ENCODE data around the gene LURAP1L. TPM values are rescaled to one million over a fixed set of nuclear protein-coding genes. Genes with fewer than 3 reads are reported as not detected.

Gene LURAP1L
- total RNA-seq, 1 experiment from 2014 or later: 0.13 TPM

DNA sequence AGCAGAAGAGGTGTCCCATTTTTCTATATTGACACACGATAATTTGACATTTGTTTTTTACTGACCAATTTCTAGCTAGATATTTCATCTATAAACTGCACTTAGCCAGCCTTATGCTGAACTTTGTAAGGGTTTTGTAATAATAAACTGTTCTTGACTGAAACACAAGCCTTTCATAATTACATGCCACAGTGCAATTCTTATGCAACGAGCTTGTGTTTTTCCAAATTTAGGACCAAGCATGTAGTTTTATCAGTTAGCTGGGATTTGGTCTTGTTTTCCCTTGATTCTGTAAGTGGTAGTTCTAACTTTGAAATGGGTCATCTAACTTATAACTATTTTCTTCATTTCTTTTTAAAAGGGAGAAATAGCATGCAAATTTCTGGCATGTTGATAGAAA, 1.3 kb upstream of the LURAP1L start:
- Histone ChIP-seq H3K79me2 (ENCODE audit: insufficient read depth, low read length) (no peaks in the 10 kb centered on the region), H2BK12ac (ENCODE audit: insufficient read length, low read depth, low read length) (no peak overlapping the region), H3K56ac (ENCODE audit: insufficient read length, low read depth, low read length) (no peak overlapping the region), H4K20me1 (ENCODE audit: control insufficient read depth, insufficient read depth, insufficient read length) (no peaks in the 10 kb centered on the region), H3K18ac (ENCODE audit: insufficient read length, low read depth, low read length) (no peak overlapping the region), H3K14ac (ENCODE audit: insufficient read depth, low read length) (no peak overlapping the region), H2AFZ (ENCODE audit: low read length) (no peak overlapping the region), H3K23ac (ENCODE audit: insufficient read length, low read depth, low read length) (no peak overlapping the region), H4K8ac (replicated peaks; ENCODE audit: insufficient read length, low read depth, low read length) (no peak overlapping the region), H3K9me3 (ENCODE audit: control insufficient read depth, low read depth, low read length) (no peaks in the 10 kb centered on the region), H2BK5ac (ENCODE audit: insufficient read length, low read length) (no peak overlapping the region), H3K79me1 (ENCODE audit: insufficient read depth, low read depth, low read length, poor library complexity, severe bottlenecking) (no peaks in the 10 kb centered on the region), H3K4ac (ENCODE audit: low read depth, low read length) (no peak overlapping the region), H3T11ph (ENCODE audit: low read length) (no peak overlapping the region), H3K27me3 (ENCODE audit: insufficient read depth, low read length) (no peaks in the 10 kb centered on the region), H2BK20ac (ENCODE audit: low read depth, low read length, poor library complexity, severe bottlenecking) (no peak overlapping the region), H3K9ac (ENCODE audit: extremely low read depth, insufficient read length, low read length) (no peak overlapping the region), H2AK5ac (ENCODE audit: insufficient read length, low read length) (no peak overlapping the region), H3K23me2 (ENCODE audit: insufficient read length, low read depth, low read length, poor library complexity, severe bottlenecking) (peaks cover 15% of the 10 kb centered on the region), H2BK120ac (ENCODE audit: low read depth, low read length, poor library complexity, severe bottlenecking) (no peak overlapping the region), H3K4me2 (ENCODE audit: insufficient read depth, insufficient read length, low read length) (no peak overlapping the region), H4K91ac (ENCODE audit: insufficient read length, low read depth, low read length) (no peak overlapping the region), H2BK15ac (ENCODE audit: low read depth, low read length) (no peak overlapping the region), H3K4me1 (ENCODE audit: insufficient read depth, low read length) (no peaks in the 10 kb centered on the region), H3K27ac (ENCODE audit: insufficient read length, low read depth, low read length) (no peak overlapping the region), H4K5ac (ENCODE audit: insufficient read length, low read depth, low read length) (no peak overlapping the region)
- H3K4me1 Mint-ChIP-seq: peaks cover 6 to 12% of the 10 kb centered on the region in 2 experiments; a peak in 3 of 4 replicates
- H3K4me3 Mint-ChIP-seq: no peak overlapping the region
- DNase-seq: no peak
- peaks cover 30% of the 10 kb centered on the region for H3K27me3 Mint-ChIP-seq (ENCODE audit: low read depth)
- no peak overlapping the region for H3K27ac Mint-ChIP-seq
- no peaks in the 10 kb centered on the region for H3K36me3 Mint-ChIP-seq (ENCODE audit: insufficient read depth in 1 of 3, low read depth in 3 of 3)
- no peaks in the 10 kb centered on the region; a peak in 2 of 5 replicates for H3K9me3 Mint-ChIP-seq
- WGBS (ENCODE audit: extremely low coverage, insufficient read length, low lambda C conversion rate): no CpG with 5 or more reads among the region's 2 CpGs
- TF ChIP-seq, protein P1, sequence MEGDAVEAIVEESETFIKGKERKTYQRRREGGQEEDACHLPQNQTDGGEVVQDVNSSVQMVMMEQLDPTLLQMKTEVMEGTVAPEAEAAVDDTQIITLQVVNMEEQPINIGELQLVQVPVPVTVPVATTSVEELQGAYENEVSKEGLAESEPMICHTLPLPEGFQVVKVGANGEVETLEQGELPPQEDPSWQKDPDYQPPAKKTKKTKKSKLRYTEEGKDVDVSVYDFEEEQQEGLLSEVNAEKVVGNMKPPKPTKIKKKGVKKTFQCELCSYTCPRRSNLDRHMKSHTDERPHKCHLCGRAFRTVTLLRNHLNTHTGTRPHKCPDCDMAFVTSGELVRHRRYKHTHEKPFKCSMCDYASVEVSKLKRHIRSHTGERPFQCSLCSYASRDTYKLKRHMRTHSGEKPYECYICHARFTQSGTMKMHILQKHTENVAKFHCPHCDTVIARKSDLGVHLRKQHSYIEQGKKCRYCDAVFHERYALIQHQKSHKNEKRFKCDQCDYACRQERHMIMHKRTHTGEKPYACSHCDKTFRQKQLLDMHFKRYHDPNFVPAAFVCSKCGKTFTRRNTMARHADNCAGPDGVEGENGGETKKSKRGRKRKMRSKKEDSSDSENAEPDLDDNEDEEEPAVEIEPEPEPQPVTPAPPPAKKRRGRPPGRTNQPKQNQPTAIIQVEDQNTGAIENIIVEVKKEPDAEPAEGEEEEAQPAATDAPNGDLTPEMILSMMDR (conservative IDR thresholded peaks at IDR 0.05): no peak

Data from H9 (cell line).